ENCODE data around the gene C11orf21. TPM values are rescaled to one million over a fixed set of nuclear protein-coding genes. Genes with fewer than 3 reads are reported as not detected.

The C11orf21 gene
- polyA plus RNA-seq, 1 of the 3 experiments (the other 2 are of a cell fraction): 0.03 TPM

- TF ChIP-seq JUND (IDR thresholded peaks at IDR 0.05): no peak
These were observed 1.3 kb downstream of the C11orf21 start (continued) for GRCh38 chr11:2300290-2300935.

DNA sequence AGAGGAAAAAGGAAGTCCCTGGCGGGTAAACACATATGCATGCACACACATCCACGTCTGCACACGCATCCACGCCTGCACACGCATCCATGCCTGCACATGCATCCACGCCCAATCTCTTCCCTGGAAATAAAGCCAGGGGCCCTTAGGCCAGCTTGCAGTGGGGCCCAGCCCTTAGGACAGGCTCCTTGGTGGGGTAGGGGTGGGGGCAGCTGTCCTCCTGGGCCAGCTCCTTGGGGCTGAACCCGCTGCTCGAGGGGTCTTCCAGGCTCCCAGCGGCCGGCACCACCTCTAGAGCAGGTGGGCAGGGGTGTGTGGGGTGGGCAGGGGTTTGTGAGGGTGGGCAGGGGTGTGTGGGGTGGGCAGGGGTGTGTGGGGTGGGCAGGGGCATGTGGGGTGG is 1.9 kb downstream of the C11orf21 start:
- TF ChIP-seq CHD2 (IDR thresholded peaks at IDR 0.05; ENCODE audit: low read length, partially characterized antibody) (no peak), CTCF (IDR thresholded peaks at IDR 0.05) (no peak), TCF12 (IDR thresholded peaks at IDR 0.05) (no peak), NRF1 (IDR thresholded peaks at IDR 0.05; ENCODE audit: low read depth, low read length) (no peak)
- TF ChIP-seq, protein P1, sequence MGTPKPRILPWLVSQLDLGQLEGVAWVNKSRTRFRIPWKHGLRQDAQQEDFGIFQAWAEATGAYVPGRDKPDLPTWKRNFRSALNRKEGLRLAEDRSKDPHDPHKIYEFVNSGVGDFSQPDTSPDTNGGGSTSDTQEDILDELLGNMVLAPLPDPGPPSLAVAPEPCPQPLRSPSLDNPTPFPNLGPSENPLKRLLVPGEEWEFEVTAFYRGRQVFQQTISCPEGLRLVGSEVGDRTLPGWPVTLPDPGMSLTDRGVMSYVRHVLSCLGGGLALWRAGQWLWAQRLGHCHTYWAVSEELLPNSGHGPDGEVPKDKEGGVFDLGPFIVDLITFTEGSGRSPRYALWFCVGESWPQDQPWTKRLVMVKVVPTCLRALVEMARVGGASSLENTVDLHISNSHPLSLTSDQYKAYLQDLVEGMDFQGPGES (IDR thresholded peaks at IDR 0.05; ENCODE audit: low read depth, low read length): no peak
- H3F3A ChIP-seq (replicated peaks; ENCODE audit: insufficient read depth): no peaks in the 10 kb centered on the region
- no peak overlapping the region for H3K4me3 ChIP-seq (ENCODE audit: low read depth in 2 of 2, low read length in 1 of 2)
- no peaks in the 10 kb centered on the region for H4K20me1 ChIP-seq (ENCODE audit: insufficient read depth)
- ChIA-PET CTCF (interaction anchor here (0.9 to 13.9 kb wide), 14 partner anchors 9 to 233 kb away, joined by 3 to 318 read pairs (median 5); no protein-coding TSS in a partner anchor), POLR2A (no interaction called here)
- no peak overlapping the region for H3K4me2 ChIP-seq
- no peak for DNase-seq
- no peaks in the 10 kb centered on the region for H3K36me3 ChIP-seq (replicated peaks in 1 of 2; ENCODE audit: control insufficient read depth in 1 of 2, insufficient read depth in 2 of 2, low read length in 1 of 2)
- H2AFZ ChIP-seq (ENCODE audit: low read depth): no peak overlapping the region
- H3K4me1 ChIP-seq (ENCODE audit: control insufficient read depth in 1 of 2, insufficient read depth in 2 of 2, low read depth in 1 of 2, low read length in 1 of 2): peaks cover 0 to 30% of the 10 kb centered on the region in 2 experiments; a peak in 1 of 4 replicates
- H3K9me3 ChIP-seq: no peaks in the 10 kb centered on the region
- no peaks in the 10 kb centered on the region for H3K27me3 ChIP-seq (ENCODE audit: insufficient read depth)
- no peak overlapping the region for H3K27ac ChIP-seq (ENCODE audit: low read depth in 2 of 2, low read length in 1 of 2)
- H3K9ac ChIP-seq: no peak overlapping the region
- 61% methylated on average over 8 of the region's 10 CpGs for WGBS (ENCODE audit: low lambda C conversion rate)
- H3K9me2 ChIP-seq: no peaks in the 10 kb centered on the region
- no peaks in the 10 kb centered on the region for H3K79me2 ChIP-seq (ENCODE audit: insufficient read depth)

GRCh38 chr11:2298795-2299761 is 2.6 kb downstream of the C11orf21 start:
- CTCF ChIA-PET: interaction anchor here (0.6 to 13.9 kb wide), 17 partner anchors 9 to 234 kb away, joined by 3 to 318 read pairs (median 5); no protein-coding TSS in a partner anchor
- H3K4me2 ChIP-seq: no peak overlapping the region
- POLR2A ChIA-PET: no interaction called here
- no peaks in the 10 kb centered on the region for H3K9me3 ChIP-seq
- DNase-seq: peak; percentile 62
- H3K9ac ChIP-seq: no peak overlapping the region
- no peaks in the 10 kb centered on the region for H4K20me1 ChIP-seq (ENCODE audit: insufficient read depth)
- H3K36me3 ChIP-seq (replicated peaks in 1 of 2; ENCODE audit: control insufficient read depth in 1 of 2, insufficient read depth in 2 of 2, low read length in 1 of 2): no peaks in the 10 kb centered on the region
- H3K27me3 ChIP-seq (ENCODE audit: insufficient read depth): no peaks in the 10 kb centered on the region
- no peak overlapping the region for H2AFZ ChIP-seq (ENCODE audit: low read depth)
- H3K4me1 ChIP-seq (ENCODE audit: control insufficient read depth in 1 of 2, insufficient read depth in 2 of 2, low read depth in 1 of 2, low read length in 1 of 2): peaks cover 0 to 26% of the 10 kb centered on the region in 2 experiments; a peak in 1 of 4 replicates
- no peak overlapping the region for H3K27ac ChIP-seq (ENCODE audit: low read depth in 2 of 2, low read length in 1 of 2)
- WGBS (ENCODE audit: low lambda C conversion rate): 76% methylated on average over 6 of the region's 18 CpGs
- no peaks in the 10 kb centered on the region for H3K79me2 ChIP-seq (ENCODE audit: insufficient read depth)
- H3K9me2 ChIP-seq: no peaks in the 10 kb centered on the region
- H3F3A ChIP-seq (replicated peaks; ENCODE audit: insufficient read depth): no peaks in the 10 kb centered on the region
- TF ChIP-seq RAD21 (IDR thresholded peaks at IDR 0.05; ENCODE audit: low read length) (peak; percentile 63), SMC3 (IDR thresholded peaks at IDR 0.05; ENCODE audit: low read depth, low read length) (peak; percentile 43; the same call in 1 of the 2 replicates), POLR2AphosphoS5 (IDR thresholded peaks at IDR 0.05; ENCODE audit: low read depth, low read length) (no peak), MEF2A (IDR thresholded peaks at IDR 0.05; ENCODE audit: borderline replicate concordance, low read depth) (no peak)
- no peak overlapping the region for H3K4me3 ChIP-seq (ENCODE audit: low read depth in 2 of 2, low read length in 1 of 2)
